Measurements from ENCODE around the gene PACRG.

DNA sequence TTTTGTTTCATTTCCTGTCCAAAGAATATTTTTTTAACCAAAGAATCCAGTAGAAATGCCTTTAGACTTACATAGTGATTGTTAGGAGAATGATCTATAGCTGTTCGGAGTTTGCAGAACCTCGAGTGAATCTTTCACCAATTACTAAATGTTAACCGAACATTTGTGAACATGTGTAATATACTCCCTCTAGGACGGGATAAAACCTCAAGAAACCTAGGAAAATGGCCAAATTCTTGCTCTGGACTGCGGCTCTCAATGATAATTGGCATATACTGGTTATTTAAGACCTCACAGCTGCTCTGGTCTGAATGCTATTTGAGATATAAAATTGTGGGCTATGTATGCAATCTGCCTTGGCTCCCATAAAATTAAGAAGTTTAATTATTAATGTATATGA, 137.1 kb downstream of the PACRG start:
- TF ChIP-seq CTCF (conservative IDR thresholded peaks at IDR 0.05 in 1 of 2, IDR thresholded peaks at IDR 0.05 in 1 of 2; ENCODE audit: extremely low read depth in 1 of 2, insufficient read depth in 1 of 2, low read depth in 1 of 2, low read length in 2 of 2), result no peak
- no peak for TF ChIP-seq EZH2 (IDR thresholded peaks at IDR 0.05; ENCODE audit: borderline replicate concordance, low read length)
